Neutrophil (primary cell): ENCODE measurements around the gene ADA.
A peak's percentile ranks its signal among the peaks of the same experiment; 100 is the strongest.

Experiments
- H3K27ac ChIP-seq: fragments of 200-600 bp; sonication (generic); 2 replicates; pipeline ENCODE4 v1.5.1; 2016; ENCODE audit warnings: mild to moderate bottlenecking, moderate library complexity
- H3K27me3 ChIP-seq: fragments of 200-600 bp; sonication (generic); 2 replicates; pipeline ENCODE4 v1.6.0; 2016; ENCODE audit warnings: mild to moderate bottlenecking
- H3K36me3 ChIP-seq: fragments of 200-600 bp; sonication (generic); 2 replicates; pipeline ENCODE4 v1.5.1; 2017
- H3K4me1 ChIP-seq, 2 experiments: fragments of 200-600 bp in 1 of 2; sonication (generic) in 1 of 2; 1 replicate in 1 of 2; 2 replicates in 1 of 2; pipeline versions ENCODE4 v1.5.1 to v1.6.1; 2013 to 2016; ENCODE audit warnings: low read depth in 1 of 2, low read length in 1 of 2, mild to moderate bottlenecking in 1 of 2, moderate library complexity in 1 of 2; ENCODE audit not compliant: control insufficient read depth in 1 of 2, insufficient read depth in 1 of 2
- H3K4me3 ChIP-seq, 2 experiments: fragments of 200-600 bp in 1 of 2; sonication (generic) in 1 of 2; 1 replicate in 1 of 2; 2 replicates in 1 of 2; pipeline ENCODE4 v1.5.1; 2013 to 2016; ENCODE audit warnings: low read depth in 1 of 2, low read length in 1 of 2, mild to moderate bottlenecking in 1 of 2, moderate library complexity in 1 of 2
- H3K9me3 ChIP-seq: fragments of 200-600 bp; sonication (generic); 2 replicates; pipeline ENCODE4 v1.5.1; 2016
- CTCF ChIP-seq: fragments of 200-600 bp; sonication (generic); IDR thresholded peaks from 2 replicates; pipeline ENCODE4 v1.5.1; 2016; ENCODE audit warnings: antibody characterized with exemption

The ADA gene

DNA sequence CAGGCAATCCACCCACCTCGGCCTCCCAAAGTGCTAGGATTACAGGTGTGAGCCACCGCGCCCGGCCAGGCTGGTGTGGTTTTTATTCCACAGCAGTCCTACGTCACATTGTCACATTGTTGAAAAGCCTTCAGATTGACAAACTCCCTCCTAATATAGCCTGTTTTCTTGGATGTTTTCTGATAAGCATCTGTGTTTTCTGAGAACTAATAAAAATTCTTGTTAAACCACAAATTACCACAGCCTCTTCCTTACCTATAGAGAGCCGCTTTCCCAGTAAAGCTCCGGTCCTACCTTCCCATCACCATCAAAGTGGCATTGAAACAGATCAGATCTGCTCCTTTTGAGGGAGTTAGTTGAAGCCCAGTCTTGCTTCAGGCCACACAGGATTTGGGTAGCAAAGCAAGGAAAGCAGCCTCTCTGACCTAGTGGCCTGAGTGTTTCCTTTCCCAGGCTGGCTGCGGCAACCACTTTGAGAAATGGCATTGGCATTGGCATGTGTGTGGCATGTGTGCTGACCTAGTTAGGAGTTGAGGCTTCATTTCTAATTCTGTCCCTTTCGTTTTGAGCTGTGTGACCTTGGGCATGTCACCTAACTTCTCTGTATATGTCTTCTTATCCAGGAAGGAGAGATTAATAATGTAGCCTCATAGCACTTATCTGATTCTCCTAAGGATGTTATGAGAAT, 70.8 kb downstream of the ADA start:
- no peak overlapping the region for H3K4me3 ChIP-seq
- no peaks in the 10 kb centered on the region for H3K36me3 ChIP-seq
- no peak overlapping the region for H3K27ac ChIP-seq
- no peaks in the 10 kb centered on the region for H3K27me3 ChIP-seq
- H3K4me1 ChIP-seq = peaks cover 24 to 30% of the 10 kb centered on the region in 2 experiments
- no peak for TF ChIP-seq CTCF
- no peaks in the 10 kb centered on the region for H3K9me3 ChIP-seq

- H3K36me3 ChIP-seq = no peaks in the 10 kb centered on the region
- no peak for TF ChIP-seq CTCF
- no peak overlapping the region for H3K4me3 ChIP-seq
- H3K27me3 ChIP-seq = no peaks in the 10 kb centered on the region
- H3K27ac ChIP-seq = no peak overlapping the region
- no peaks in the 10 kb centered on the region for H3K9me3 ChIP-seq
- H3K4me1 ChIP-seq = peaks cover 24 to 30% of the 10 kb centered on the region in 2 experiments
Observed at GRCh38 chr20:44579313-44580081, 72.0 kb downstream of the ADA start.

DNA sequence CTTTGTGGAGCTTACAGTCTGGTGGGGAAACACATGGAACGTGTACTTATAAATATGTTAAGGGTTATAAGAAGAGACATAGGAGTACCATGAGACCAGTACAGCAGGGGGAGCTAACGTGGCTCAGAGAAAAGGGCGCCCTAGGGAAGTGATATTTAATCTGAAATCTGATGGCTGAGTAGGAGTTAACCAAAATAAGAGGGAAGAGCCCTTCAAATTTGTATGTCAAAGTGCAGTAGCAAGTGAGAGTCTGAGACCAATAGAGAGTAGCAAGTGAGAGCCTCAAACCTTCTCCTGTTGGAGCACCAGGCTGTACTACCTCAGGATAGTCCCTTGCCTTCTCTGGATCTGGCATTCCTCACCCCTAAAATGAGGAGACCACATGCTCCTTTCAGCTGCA, 75.2 kb downstream of the ADA start:
- peaks cover 18 to 20% of the 10 kb centered on the region in 2 experiments for H3K4me1 ChIP-seq
- TF ChIP-seq CTCF = no peak
- H3K27ac ChIP-seq = peak overlapping the region; percentile 82
- H3K27me3 ChIP-seq = no peaks in the 10 kb centered on the region
- peak overlapping the region in 1 of 2 experiments; percentile 35 for H3K4me3 ChIP-seq
- H3K36me3 ChIP-seq = no peaks in the 10 kb centered on the region
- H3K9me3 ChIP-seq = no peaks in the 10 kb centered on the region

- Histone ChIP-seq H3K4me1 (peaks cover 18 to 20% of the 10 kb centered on the region in 2 experiments), H3K36me3 (no peaks in the 10 kb centered on the region), H3K9me3 (no peaks in the 10 kb centered on the region), H3K27me3 (no peaks in the 10 kb centered on the region), H3K27ac (no peak overlapping the region), H3K4me3 (no peak overlapping the region)
- no peak for TF ChIP-seq CTCF
Observed at GRCh38 chr20:44574372-44574771, 77.1 kb downstream of the ADA start.

- TF ChIP-seq CTCF = no peak
- Histone ChIP-seq H3K36me3 (no peaks in the 10 kb centered on the region), H3K27me3 (no peaks in the 10 kb centered on the region), H3K4me3 (no peak overlapping the region), H3K4me1 (peaks cover 18 to 20% of the 10 kb centered on the region in 2 experiments), H3K9me3 (no peaks in the 10 kb centered on the region), H3K27ac (no peak overlapping the region)
Observed at GRCh38 chr20:44573501-44573869, 78.0 kb downstream of the ADA start.
